Common myeloid progenitor, CD34-positive (primary cell): ENCODE measurements around the gene SENP8.
"Not testable (repeated sequence)": the region's sequence is repeated elsewhere in the genome, so short reads cannot be mapped to it uniquely, and the experiment has no call there.

Source experiments
- CTCF ChIA-PET: fragments of 350-600 bp; sonication (Branson Sonifier 250); formaldehyde crosslinking; loops from one replicate; lab custom pipeline; 2021; ENCODE audit warnings: antibody characterized with exemption; lab: Charles Lee
- POLR2A ChIA-PET: fragments of 350-600 bp; sonication (Branson Sonifier 250); formaldehyde crosslinking; loops from one replicate; lab custom pipeline; 2021; ENCODE audit warnings: antibody characterized with exemption; lab: Charles Lee
- DNase-seq, 3 donors: peaks; one replicate each; pipeline versions ENCODE4 v3.0.0 to v3.0.0-alpha.2; 2013
- H3K27ac ChIP-seq, 2 experiments: 1 replicate in 1 of 2; 2 replicates in 1 of 2; pipeline ENCODE4 v1.7.0; 2013; ENCODE audit warnings: inconsistent platforms in 2 of 2, low read length in 2 of 2, mild to moderate bottlenecking in 2 of 2, low read depth in 1 of 2, moderate library complexity in 1 of 2; ENCODE audit not compliant: severe bottlenecking in 2 of 2, insufficient read depth in 1 of 2, poor library complexity in 1 of 2
- H3K27me3 ChIP-seq, 5 experiments: replicated peaks in 2 of 5; 1 replicate in 3 of 5; 2 replicates in 2 of 5; pipeline versions ENCODE4 v1.6.1 to v1.7.0; 2013; ENCODE audit warnings: low read length in 4 of 5, mild to moderate bottlenecking in 2 of 5, moderate library complexity in 2 of 5, inconsistent platforms in 1 of 5; ENCODE audit not compliant: insufficient read depth in 5 of 5, control insufficient read depth in 4 of 5
- H3K36me3 ChIP-seq, 4 experiments: 1 replicate in 2 of 4; 2 replicates in 2 of 4; pipeline versions ENCODE4 v1.6.1 to v1.7.0; 2013; ENCODE audit warnings: low read length in 3 of 4, control low read depth in 1 of 4, mild to moderate bottlenecking in 1 of 4; ENCODE audit not compliant: control insufficient read depth in 4 of 4, insufficient read depth in 4 of 4
- H3K4me1 ChIP-seq, 4 experiments: 1 replicate in 3 of 4; 2 replicates in 1 of 4; pipeline versions ENCODE4 v1.6.1 to v1.7.1; 2013; ENCODE audit warnings: low read length in 3 of 4, mild to moderate bottlenecking in 3 of 4, control low read depth in 1 of 4, inconsistent platforms in 1 of 4, moderate library complexity in 1 of 4; ENCODE audit not compliant: control insufficient read depth in 4 of 4, insufficient read depth in 4 of 4; ENCODE audit errors: control extremely low read depth in 1 of 4
- H3K4me3 ChIP-seq, 7 experiments: 1 replicate in 4 of 7; 2 replicates in 3 of 7; pipeline versions ENCODE4 v1.5.1 to v1.7.0; 2013; ENCODE audit warnings: mild to moderate bottlenecking in 7 of 7, low read length in 6 of 7, moderate library complexity in 6 of 7, inconsistent platforms in 2 of 7, low read depth in 2 of 7, control low read depth in 1 of 7; ENCODE audit not compliant: insufficient read depth in 4 of 7, control insufficient read depth in 1 of 7; ENCODE audit errors: extremely low read depth in 1 of 7
- H3K9me3 ChIP-seq, 5 experiments: 1 replicate in 4 of 5; 2 replicates in 1 of 5; pipeline versions ENCODE4 v1.6.1 to v1.7.1; 2013; ENCODE audit warnings: low read length in 4 of 5, mild to moderate bottlenecking in 2 of 5, inconsistent platforms in 1 of 5, low read depth in 1 of 5, moderate library complexity in 1 of 5; ENCODE audit not compliant: control insufficient read depth in 4 of 5, insufficient read depth in 2 of 5; ENCODE audit errors: control extremely low read depth in 1 of 5
- WGBS: methylation state at CpG from one replicate; pipeline ENCODE4 v1.1.5; 2013; ENCODE audit not compliant: insufficient coverage; 5-methylcytosine and 5-hydroxymethylcytosine counted together

SENP8 gene

GRCh38 chr15:72169236-72169920 is 51.2 kb downstream of the SENP8 start:
- WGBS, result 96% methylated on average over 10 of the region's 10 CpGs
- DNase-seq, result no peak
- no peak overlapping the region for H3K4me3 ChIP-seq
- ChIA-PET POLR2A (no interaction called here), CTCF (interaction anchor here (1.5 kb wide), 1 partner anchor 13 kb away, joined by 5 read pairs; no protein-coding TSS in a partner anchor)
- H3K4me1 ChIP-seq, result peaks cover 3 to 20% (median 17%) of the 10 kb centered on the region in 4 experiments
- H3K27me3 ChIP-seq, result no peaks in the 10 kb centered on the region
- H3K36me3 ChIP-seq, result no peaks in the 10 kb centered on the region
- H3K27ac ChIP-seq, result no peak overlapping the region
- no peaks in the 10 kb centered on the region for H3K9me3 ChIP-seq

GRCh38 chr15:72169921-72170611 is 51.9 kb downstream of the SENP8 start:
- peaks cover 3 to 20% (median 17%) of the 10 kb centered on the region in 4 experiments for H3K4me1 ChIP-seq
- ChIA-PET POLR2A (no interaction called here), CTCF (no interaction called here)
- H3K36me3 ChIP-seq, result no peaks in the 10 kb centered on the region
- no peaks in the 10 kb centered on the region for H3K9me3 ChIP-seq
- no peak overlapping the region for H3K4me3 ChIP-seq
- no peak for DNase-seq
- 98% methylated on average over 15 of the region's 16 CpGs for WGBS
- no peaks in the 10 kb centered on the region for H3K27me3 ChIP-seq
- no peak overlapping the region for H3K27ac ChIP-seq

GRCh38 chr15:72170691-72171090 is 52.5 kb downstream of the SENP8 start:
- POLR2A ChIA-PET, result no interaction called here
- Histone ChIP-seq H3K9me3 (no peaks in the 10 kb centered on the region), H3K27ac (no peak overlapping the region), H3K4me3 (no peak overlapping the region), H3K36me3 (no peaks in the 10 kb centered on the region), H3K27me3 (no peaks in the 10 kb centered on the region), H3K4me1 (peaks cover 3 to 20% (median 17%) of the 10 kb centered on the region in 4 experiments)
- no peak for DNase-seq
- WGBS, result 95% methylated on average over 7 of the region's 7 CpGs
- CTCF ChIA-PET, result no interaction called here

GRCh38 chr15:72171978-72172377 is 53.8 kb downstream of the SENP8 start:
- CTCF ChIA-PET, result interaction anchor here (1.3 kb wide), 1 partner anchor 15 kb away, joined by 5 read pairs; no protein-coding TSS in a partner anchor
- H3K4me3 ChIP-seq, H3K27me3 ChIP-seq, POLR2A ChIA-PET, H3K9me3 ChIP-seq, H3K27ac ChIP-seq, DNase-seq, H3K36me3 ChIP-seq: not testable (repeated sequence)
- 97% methylated on average over 8 of the region's 10 CpGs for WGBS
- peaks cover 3 to 20% (median 17%) of the 10 kb centered on the region in 4 experiments for H3K4me1 ChIP-seq

- WGBS, result 92% methylated on average over 4 of the region's 5 CpGs
- CTCF ChIA-PET, result interaction anchor here (0.6 to 1.3 kb wide), 2 partner anchors 16 to 43 kb away, joined by 3 to 5 read pairs; no protein-coding TSS in a partner anchor
- POLR2A ChIA-PET, result no interaction called here
- DNase-seq, result no peak
- no peaks in the 10 kb centered on the region for H3K27me3 ChIP-seq
- no peaks in the 10 kb centered on the region for H3K9me3 ChIP-seq
- no peak overlapping the region for H3K4me3 ChIP-seq
- H3K36me3 ChIP-seq, result no peaks in the 10 kb centered on the region
- no peak overlapping the region for H3K27ac ChIP-seq
- H3K4me1 ChIP-seq, result peaks cover 3 to 19% (median 17%) of the 10 kb centered on the region in 4 experiments
Measured at GRCh38 chr15:72172796-72173195, 54.6 kb downstream of the SENP8 start.

GRCh38 chr15:72173401-72173800 is 55.2 kb downstream of the SENP8 start:
- POLR2A ChIA-PET, result interaction anchor here (0.6 kb wide), 1 partner anchor 401 kb away, joined by 3 read pairs; no protein-coding TSS in a partner anchor
- Histone ChIP-seq H3K9me3 (no peaks in the 10 kb centered on the region), H3K36me3 (no peaks in the 10 kb centered on the region), H3K27me3 (no peaks in the 10 kb centered on the region), H3K27ac (no peak overlapping the region), H3K4me3 (no peak overlapping the region), H3K4me1 (peaks cover 3 to 18% (median 12%) of the 10 kb centered on the region in 4 experiments)
- no peak for DNase-seq
- CTCF ChIA-PET, result interaction anchor here (0.6 to 1.3 kb wide), 2 partner anchors 17 to 43 kb away, joined by 3 to 5 read pairs; no protein-coding TSS in a partner anchor
- WGBS, result 97% methylated on average over 6 of the region's 6 CpGs
